GM18867 (cell line): ENCODE results near the gene SREK1IP1.

ENCODE experiments used
- ATAC-seq: cut with Tn5 transposase; IDR thresholded peaks from one replicate; pipeline ENCODE4 v1.9.1; 2021; ENCODE audit warnings: mild to moderate bottlenecking, moderate library complexity; ENCODE audit not compliant: unreplicated experiment

The SREK1IP1 gene

GRCh38 chr5:64688965-64689364 lies 79.5 kb downstream of the SREK1IP1 start:
- ATAC-seq = no peak

- ATAC-seq = no peak
Measured at GRCh38 chr5:64688391-64688790, 80.1 kb downstream of the SREK1IP1 start.

GRCh38 chr5:64685866-64686265 lies 82.6 kb downstream of the SREK1IP1 start:
- no peak for ATAC-seq

- no peak for ATAC-seq
Measured at GRCh38 chr5:64682608-64683007, 85.9 kb downstream of the SREK1IP1 start.

GRCh38 chr5:64680289-64680688 lies 88.2 kb downstream of the SREK1IP1 start:
- no peak for ATAC-seq

- no peak for ATAC-seq
Measured at GRCh38 chr5:64678374-64678773, 90.1 kb downstream of the SREK1IP1 start.

- no peak for ATAC-seq
Measured at GRCh38 chr5:64671678-64672077, 96.8 kb downstream of the SREK1IP1 start.

GRCh38 chr5:64670277-64670676 lies 98.2 kb downstream of the SREK1IP1 start:
- no peak for ATAC-seq
